GM10266 (cell line): Measurements from ENCODE around the gene NEURL1B.
"Not testable (repeated sequence)": the region's sequence is repeated elsewhere in the genome, so short reads cannot be mapped to it uniquely, and the experiment has no call there.

Experiments used
- DNase-seq: peaks from one replicate; pipeline ENCODE4 v3.0.0; 2012; ENCODE audit errors: extremely low spot score
- CTCF ChIP-seq: IDR thresholded peaks from 2 replicates; pipeline ENCODE4 v1.5.1; 2012; ENCODE audit warnings: mild to moderate bottlenecking, low read depth; ENCODE audit not compliant: control insufficient read depth, insufficient read depth; ENCODE audit errors: missing control alignments

The NEURL1B gene

GRCh38 chr5:172648013-172648381 lies 6.9 kb downstream of the NEURL1B start:
- TF ChIP-seq CTCF, result no peak
- no peak for DNase-seq

- no peak for DNase-seq
- no peak for TF ChIP-seq CTCF
These were observed 7.7 kb downstream of the NEURL1B start for GRCh38 chr5:172648755-172649154.

GRCh38 chr5:172656496-172656895 lies 15.4 kb downstream of the NEURL1B start:
- DNase-seq, result not testable (repeated sequence)

- not testable (repeated sequence) for DNase-seq
These were observed 16.6 kb downstream of the NEURL1B start for GRCh38 chr5:172657524-172658233.

- DNase-seq, result no peak
- TF ChIP-seq CTCF, result no peak
These were observed 17.3 kb downstream of the NEURL1B start for GRCh38 chr5:172658391-172658790.

GRCh38 chr5:172658961-172659501 lies 18.0 kb downstream of the NEURL1B start:
- TF ChIP-seq CTCF, result no peak
- DNase-seq, result no peak

GRCh38 chr5:172659570-172659908 lies 18.5 kb downstream of the NEURL1B start:
- no peak for DNase-seq
- no peak for TF ChIP-seq CTCF

- TF ChIP-seq CTCF, result no peak
- DNase-seq, result no peak
These were observed 19.0 kb downstream of the NEURL1B start for GRCh38 chr5:172659909-172660628.
